ENCODE measurements around the gene CCR9. TPM values are rescaled to one million over a fixed set of nuclear protein-coding genes. Genes with fewer than 3 reads are reported as not detected.
A peak's percentile ranks its signal among the peaks of the same experiment; 100 is the strongest.

CCR9 gene
- polyA plus RNA-seq, 1 donor from 2014 or later: not detected

- Histone ChIP-seq H3K9me3 (ENCODE audit: low read length) (no peaks in the 10 kb centered on the region), H3K9ac (ENCODE audit: low read length) (no peak overlapping the region), H3K9me2 (ENCODE audit: insufficient read depth, low read length) (no peaks in the 10 kb centered on the region), H3K79me2 (replicated peaks; ENCODE audit: insufficient read depth, low read length) (no peaks in the 10 kb centered on the region), H3F3A (ENCODE audit: insufficient read depth, low read length, poor library complexity, severe bottlenecking) (no peaks in the 10 kb centered on the region), H3K27ac (ENCODE audit: low read length) (no peak overlapping the region), H3K27me3 (ENCODE audit: insufficient read depth, low read depth, low read length) (no peaks in the 10 kb centered on the region), H4K20me1 (ENCODE audit: insufficient read depth) (no peaks in the 10 kb centered on the region), H2AFZ (ENCODE audit: low read depth, low read length) (no peak overlapping the region), H3K36me3 (ENCODE audit: insufficient read depth, low read length) (no peaks in the 10 kb centered on the region), H3K4me3 (ENCODE audit: low read length) (no peak overlapping the region), H3K4me2 (ENCODE audit: low read length) (no peak overlapping the region)
- TF ChIP-seq MXI1 (conservative IDR thresholded peaks at IDR 0.05; ENCODE audit: poor library complexity, severe bottlenecking): no peak
- TF ChIP-seq REST (IDR thresholded peaks at IDR 0.05; ENCODE audit: borderline replicate concordance): no peak
- TF ChIP-seq POLR2AphosphoS5 (IDR thresholded peaks at IDR 0.05): no peak
- TF ChIP-seq EZH2 (IDR thresholded peaks at IDR 0.05; ENCODE audit: borderline replicate concordance, insufficient read depth, low read length, poor library complexity, severe bottlenecking): no peak
- TF ChIP-seq TAF1 (IDR thresholded peaks at IDR 0.05; ENCODE audit: low read depth): no peak
- TF ChIP-seq CTCF (IDR thresholded peaks at IDR 0.05; ENCODE audit: poor library complexity, severe bottlenecking): no peak
- no peak for TF ChIP-seq RAD21 (conservative IDR thresholded peaks at IDR 0.05)
- no peak for TF ChIP-seq SMC3 (conservative IDR thresholded peaks at IDR 0.05; ENCODE audit: poor library complexity)
- no peak for TF ChIP-seq EP300 (conservative IDR thresholded peaks at IDR 0.05; ENCODE audit: poor library complexity, severe bottlenecking)
Measured at GRCh38 chr3:45938043-45938435, 51.7 kb downstream of the CCR9 start.

GRCh38 chr3:45938864-45939263 is 52.5 kb downstream of the CCR9 start:
- H3F3A ChIP-seq (ENCODE audit: insufficient read depth, low read length, poor library complexity, severe bottlenecking): no peaks in the 10 kb centered on the region
- no peak overlapping the region for H3K4me3 ChIP-seq (ENCODE audit: low read length)
- no peak overlapping the region for H3K4me2 ChIP-seq (ENCODE audit: low read length)
- no peaks in the 10 kb centered on the region for H3K27me3 ChIP-seq (ENCODE audit: insufficient read depth, low read depth, low read length)
- no peak overlapping the region for H3K27ac ChIP-seq (ENCODE audit: low read length)
- H3K79me2 ChIP-seq (replicated peaks; ENCODE audit: insufficient read depth, low read length): no peaks in the 10 kb centered on the region
- no peak overlapping the region for H2AFZ ChIP-seq (ENCODE audit: low read depth, low read length)
- TF ChIP-seq REST (IDR thresholded peaks at IDR 0.05; ENCODE audit: borderline replicate concordance): no peak
- peak; percentile 85 for TF ChIP-seq CTCF (IDR thresholded peaks at IDR 0.05; ENCODE audit: poor library complexity, severe bottlenecking)
- no peak for TF ChIP-seq MXI1 (conservative IDR thresholded peaks at IDR 0.05; ENCODE audit: poor library complexity, severe bottlenecking)
- peak; percentile 78 for TF ChIP-seq RAD21 (conservative IDR thresholded peaks at IDR 0.05)
- peak; percentile 80 for TF ChIP-seq SMC3 (conservative IDR thresholded peaks at IDR 0.05; ENCODE audit: poor library complexity)
- H3K9me3 ChIP-seq (ENCODE audit: low read length): no peaks in the 10 kb centered on the region
- no peak overlapping the region for H3K9ac ChIP-seq (ENCODE audit: low read length)
- no peaks in the 10 kb centered on the region for H3K9me2 ChIP-seq (ENCODE audit: insufficient read depth, low read length)
- H4K20me1 ChIP-seq (ENCODE audit: insufficient read depth): no peaks in the 10 kb centered on the region
- no peaks in the 10 kb centered on the region for H3K36me3 ChIP-seq (ENCODE audit: insufficient read depth, low read length)
